Vagina (tissue), 2 donors: ENCODE data around the gene MCTP2.

Source experiments
- CTCF ChIP-seq, 3 experiments: fragments of 450-650 bp in 2 of 3; fragments of 200-600 bp in 1 of 3; sonication (generic) in 1 of 3; IDR thresholded peaks; one replicate each; pipeline ENCODE4 v1.5.1; 2017 to 2019; ENCODE audit warnings: antibody characterized with exemption in 3 of 3, mild to moderate bottlenecking in 2 of 3, moderate library complexity in 2 of 3
- POLR2A ChIP-seq, 2 donors: fragments of 450-650 bp; IDR thresholded peaks; one replicate each; pipeline ENCODE4 v1.6.1; 2017; ENCODE audit warnings: antibody characterized with exemption in 2 of 2, mild to moderate bottlenecking in 2 of 2, moderate library complexity in 2 of 2
- POLR2AphosphoS5 ChIP-seq, 2 donors: sonication (generic); formaldehyde crosslinking; IDR thresholded peaks; one replicate each; pipeline ENCODE4 v1.9.0; 2017; ENCODE audit warnings: antibody characterized with exemption in 2 of 2, mild to moderate bottlenecking in 2 of 2, low read depth in 1 of 2; ENCODE audit not compliant: insufficient read depth in 1 of 2

- TF ChIP-seq CTCF (IDR thresholded peaks at IDR 0.05) (no peak), POLR2A (IDR thresholded peaks at IDR 0.05) (no peak), POLR2AphosphoS5 (IDR thresholded peaks at IDR 0.05; ENCODE audit: insufficient read depth in 1 of 2, low read depth in 1 of 2) (no peak)
These were observed 173.4 kb downstream of the MCTP2 start for GRCh38 chr15:94404733-94405283.
